ENCODE data around the gene RHOBTB3. TPM values are rescaled to one million over a fixed set of nuclear protein-coding genes. Genes with fewer than 3 reads are reported as not detected.

Gene RHOBTB3
- total RNA-seq, 4 donors from 2014 or later = 16.7 to 39.4 (median 28.2) TPM

- intact Hi-C loops (cut with DNase I; ENCODE audit: low total_unique reads) = no loop called here
- no peak overlapping the region for H3K4me3 ChIP-seq (ENCODE audit: low read depth, poor library complexity, severe bottlenecking)
- WGBS, 2 donors = 94 to 99% methylated on average over 3 of the region's 3 CpGs
- DNase-seq (ENCODE audit: low spot score in 2 of 2) = no peak
- no peak for TF ChIP-seq CTCF (IDR thresholded peaks at IDR 0.05)
- TF ChIP-seq POLR2A (IDR thresholded peaks at IDR 0.05) = no peak
These were observed 66.2 kb downstream of the RHOBTB3 start for GRCh38 chr5:95797301-95797700.

- H3K4me3 ChIP-seq (ENCODE audit: low read depth, poor library complexity, severe bottlenecking) = no peak overlapping the region
- no peak for DNase-seq (ENCODE audit: low spot score in 2 of 2)
- TF ChIP-seq CTCF (IDR thresholded peaks at IDR 0.05) (no peak), POLR2A (IDR thresholded peaks at IDR 0.05) (no peak)
- intact Hi-C loops (cut with DNase I; ENCODE audit: low total_unique reads) = no loop called here
- WGBS, 2 donors = 89 to 95% methylated on average over 2 of the region's 2 CpGs
These were observed 66.9 kb downstream of the RHOBTB3 start for GRCh38 chr5:95798048-95798447.

GRCh38 chr5:95798545-95798944 lies 67.4 kb downstream of the RHOBTB3 start:
- TF ChIP-seq POLR2A (IDR thresholded peaks at IDR 0.05) (no peak), CTCF (IDR thresholded peaks at IDR 0.05) (no peak)
- intact Hi-C loops (cut with DNase I; ENCODE audit: low total_unique reads) = no loop called here
- no peak overlapping the region for H3K4me3 ChIP-seq (ENCODE audit: low read depth, poor library complexity, severe bottlenecking)
- no peak for DNase-seq (ENCODE audit: low spot score in 2 of 2)

GRCh38 chr5:95799191-95799835 lies 68.2 kb downstream of the RHOBTB3 start:
- intact Hi-C loops (cut with DNase I; ENCODE audit: low total_unique reads) = no loop called here
- WGBS, 2 donors = 82 to 86% methylated on average over 4 of the region's 4 CpGs
- DNase-seq (ENCODE audit: low spot score in 2 of 2) = no peak
- TF ChIP-seq POLR2A (IDR thresholded peaks at IDR 0.05) = no peak
- H3K4me3 ChIP-seq (ENCODE audit: low read depth, poor library complexity, severe bottlenecking) = no peak overlapping the region

GRCh38 chr5:95800553-95800952 lies 69.4 kb downstream of the RHOBTB3 start:
- TF ChIP-seq CTCF (IDR thresholded peaks at IDR 0.05) (no peak), POLR2A (IDR thresholded peaks at IDR 0.05) (no peak)
- no peak overlapping the region for H3K4me3 ChIP-seq (ENCODE audit: low read depth, poor library complexity, severe bottlenecking)
- intact Hi-C loops (cut with DNase I; ENCODE audit: low total_unique reads) = no loop called here
- 98% methylated on average over 3 of the region's 3 CpGs for WGBS, 2 donors
- DNase-seq (ENCODE audit: low spot score in 2 of 2) = no peak

- whole genome bisulfite sequencing, 2 donors = 79% methylated on average over 2 of the region's 2 CpGs
- no peak for DNase-seq (ENCODE audit: low spot score in 2 of 2)
- no peak for TF ChIP-seq CTCF (IDR thresholded peaks at IDR 0.05)
- TF ChIP-seq POLR2A (IDR thresholded peaks at IDR 0.05) = no peak
These were observed 70.4 kb downstream of the RHOBTB3 start for GRCh38 chr5:95801532-95801931.

More at GRCh38 chr5:95801532-95801931, 70.4 kb downstream of the RHOBTB3 start:
- H3K4me3 ChIP-seq (ENCODE audit: low read depth, poor library complexity, severe bottlenecking) = no peak overlapping the region
- intact Hi-C loops (cut with DNase I; ENCODE audit: low total_unique reads) = no loop called here
